K562 (cell line): ENCODE measurements around the gene GOLPH3. TPM values are rescaled to one million over a fixed set of nuclear protein-coding genes. Genes with fewer than 3 reads are reported as not detected.

Experiments used
- ATAC-seq: fragments of 200-7000 bp; cut with Tn5 transposase; 3 replicates; pipeline ENCODE4 v1.9.1; 2020; ENCODE audit warnings: moderate library complexity
- BruUV-seq: library from RNA; stranded (reverse); fragments of 400-500 nt; replicated peaks from 2 replicates; lab custom pipeline; 2021; lab: Mats Ljungman, UMichigan
- CTCF ChIA-PET: fragments of 300-600 bp; formaldehyde crosslinking; extraction: SDS; loops from one replicate; lab custom pipeline; 2021; ENCODE audit warnings: low intra/inter-chr PET ratio; lab: Yijun Ruan, JAX
- POLR2A ChIA-PET: fragments of 300-600, 350-650 bp; sonication (Branson Sonifier 250); formaldehyde crosslinking; extraction: SDS; loops from one replicate; lab custom pipeline; 2021; ENCODE audit warnings: antibody characterized with exemption, inconsistent platforms; lab: Yijun Ruan, JAX
- DNase-seq, 4 experiments: peaks; one replicate each; pipeline versions ENCODE4 v3.0.0 to v3.0.0-alpha.2; 2011 to 2018; ENCODE audit warnings: low spot score in 3 of 4, mixed read lengths in 3 of 4; ENCODE audit errors: extremely low read depth in 1 of 4
- FAIRE-seq: peaks from 2 replicates; lab custom pipeline; 2011; peaks lifted over from hg19 to GRCh38; lab: Jason Lieb, UNC
- H2AFZ ChIP-seq: 2 replicates; pipeline ENCODE4 v1.6.0; 2011; ENCODE audit warnings: low read depth, low read length, control low read depth, inconsistent platforms
- H3K27ac ChIP-seq: fragments of 200-600 bp; 3 replicates; pipeline ENCODE4 v1.8.0; 2011; ENCODE audit warnings: low read depth, mild to moderate bottlenecking, control low read depth, inconsistent platforms, low read length, moderate library complexity, mixed read lengths; ENCODE audit errors: extremely low read depth
- H3K27me3 ChIP-seq, 2 experiments: fragments of 300-600 bp in 1 of 2; 2 replicates in 1 of 2; 3 replicates in 1 of 2; pipeline versions ENCODE4 v1.6.0 to v1.8.0; 2011; ENCODE audit warnings: inconsistent platforms in 2 of 2, low read length in 2 of 2, mild to moderate bottlenecking in 1 of 2, mixed read lengths in 1 of 2, moderate library complexity in 1 of 2; ENCODE audit not compliant: control insufficient read depth in 2 of 2, insufficient read depth in 2 of 2
- H3K36me3 ChIP-seq: fragments of 300-600 bp; 3 replicates; pipeline ENCODE4 v1.8.0; 2011; ENCODE audit warnings: mild to moderate bottlenecking, low read length, inconsistent platforms; ENCODE audit not compliant: control insufficient read depth, insufficient read depth
- H3K4me1 ChIP-seq, 2 experiments: fragments of 200-600 bp in 1 of 2; replicated peaks in 1 of 2; 2 replicates in 1 of 2; 3 replicates in 1 of 2; pipeline versions ENCODE4 v1.5.1 to v1.8.0; 2011; ENCODE audit warnings: inconsistent platforms in 2 of 2, low read length in 2 of 2, mild to moderate bottlenecking in 1 of 2, mixed read lengths in 1 of 2, moderate library complexity in 1 of 2; ENCODE audit not compliant: control insufficient read depth in 2 of 2, insufficient read depth in 2 of 2
- H3K4me2 ChIP-seq: 2 replicates; pipeline ENCODE4 v1.6.1; 2011; ENCODE audit warnings: low read length, control low read depth, inconsistent platforms, mixed read lengths; ENCODE audit not compliant: insufficient read depth
- H3K4me3 ChIP-seq: fragments of 200-600 bp; sonication (generic), shearing (Covaris generic); 2 replicates; pipeline ENCODE4 v1.5.1; 2016; ENCODE audit warnings: control low read depth, inconsistent platforms
- H3K79me2 ChIP-seq: fragments of 200-600 bp; 3 replicates; pipeline ENCODE4 v1.8.0; 2011; ENCODE audit warnings: low read length, inconsistent platforms; ENCODE audit not compliant: control insufficient read depth, insufficient read depth
- H3K9ac ChIP-seq, 2 experiments: 2 replicates each; pipeline versions ENCODE4 v1.6.0 to v1.6.1; 2011; ENCODE audit warnings: low read depth in 2 of 2, low read length in 2 of 2, control low read depth in 1 of 2, inconsistent platforms in 1 of 2, mild to moderate bottlenecking in 1 of 2, mixed read lengths in 1 of 2; ENCODE audit not compliant: insufficient read depth in 1 of 2
- H3K9me1 ChIP-seq: one replicate; pipeline ENCODE4 v1.6.0; 2011; ENCODE audit warnings: inconsistent platforms, mild to moderate bottlenecking, low read length, moderate library complexity; ENCODE audit not compliant: control insufficient read depth, insufficient read depth
- H3K9me3 ChIP-seq: replicated peaks from 2 replicates; pipeline ENCODE4 v1.5.1; 2011; ENCODE audit warnings: low read depth, low read length, inconsistent platforms; ENCODE audit not compliant: control insufficient read depth, insufficient read depth
- H4K20me1 ChIP-seq: replicated peaks from 2 replicates; pipeline ENCODE4 v1.6.1; 2011; ENCODE audit warnings: low read length, inconsistent platforms, mixed read lengths; ENCODE audit not compliant: control insufficient read depth, insufficient read depth
- HDAC8 ChIP-seq: fragments of 450-650 bp; IDR thresholded peaks from 2 replicates; pipeline ENCODE4 v1.6.1; 2016; ENCODE audit warnings: mild to moderate bottlenecking, missing genetic modification characterization, moderate library complexity, missing compliant biosample characterization
- KDM4B ChIP-seq, 2 experiments: fragments of 450-650 bp in 1 of 2; sonication (generic) in 1 of 2; IDR thresholded peaks; 2 replicates each; pipeline ENCODE4 v1.6.1; 2016 to 2017; ENCODE audit warnings: borderline replicate concordance in 2 of 2, antibody characterized with exemption in 1 of 2, low read depth in 1 of 2, mild to moderate bottlenecking in 1 of 2
- MAFF ChIP-seq: IDR thresholded peaks from 2 replicates; pipeline ENCODE4 v1.6.1; 2012; ENCODE audit warnings: low read length, improper control_type of control experiment
- PRMT5 ChIP-seq: sonication (generic); formaldehyde crosslinking; IDR thresholded peaks from 2 replicates; pipeline ENCODE4 v1.5.0; 2020; ENCODE audit warnings: missing genetic modification reagents
- U2AF2 ChIP-seq: fragments of 200-400 bp; formaldehyde crosslinking; optimal IDR thresholded peaks from 2 replicates; pipeline ENCODE3; 2017; ENCODE audit warnings: low read depth, mild to moderate bottlenecking, low read length
- ZFPM2 ChIP-seq: fragments of 250-450 bp; sonication (Bioruptor Pico); IDR thresholded peaks from 2 replicates; pipeline ENCODE4 v1.5.1; 2022; ENCODE audit warnings: mild to moderate bottlenecking
- WGBS: fragments of 100-300 bp; shearing (Covaris generic); methylation state at CpG from one replicate; pipeline ENCODE4 v1.1.6; 2016; ENCODE audit warnings: low coverage, mixed read lengths; ENCODE audit not compliant: insufficient coverage; ENCODE audit errors: missing lambda C conversion rate; 5-methylcytosine and 5-hydroxymethylcytosine counted together
- in situ Hi-C: fragments of 300-500 bp; cut with MboI; formaldehyde crosslinking; loops from 4 replicates; pipeline ENCODE4 v1.15.0; 2018; ENCODE audit warnings: inconsistent platforms, mixed read lengths
- intact Hi-C: fragments of 100-400 bp; cut with micrococcal nuclease; formaldehyde crosslinking; loops from 2 replicates; pipeline ENCODE4 v1.14.2; 2022
- polyA plus RNA-seq, 8 experiments: library from polyadenylated mRNA; depleted of rRNA in 4 of 8; stranded (reverse) in 5 of 8; unstranded in 3 of 8; fragments of >200 nt; fragmentation: Nextera tagmentation in 2 of 8; fragmentation: Illumina TruSeq in 1 of 8; extraction: Ambion mirVana in 2 of 8; extraction: Trizol in 1 of 8; gene quantifications; 2 replicates each; pipeline versions ENCODE4 v1.2.1 to v1.2.3, GENCODE V29; 2011 to 2014; ENCODE audit warnings: inconsistent platforms in 1 of 8, missing spikeins in 1 of 8
- total RNA-seq, 7 experiments: library from RNA; depleted of rRNA in 6 of 7; stranded (reverse); fragments of >200 nt in 6 of 7; fragmentation: Illumina TruSeq in 2 of 7; extraction: Trizol in 2 of 7; gene quantifications; 2 replicates each; pipeline versions ENCODE4 v1.2.1 to v1.2.3, GENCODE V29; 2011 to 2021; ENCODE audit warnings: low replicate concordance in 1 of 7
- TF ChIP-seq, protein P1 (sequence below): fragments of 450-650 bp; formaldehyde crosslinking; IDR thresholded peaks from 2 replicates; pipeline ENCODE4 v1.4.0; 2020; ENCODE audit warnings: mild to moderate bottlenecking, moderate library complexity
- TF ChIP-seq, protein P2 (sequence below): fragments of 450-650 bp; IDR thresholded peaks from 2 replicates; pipeline ENCODE4 v1.6.1; 2016; ENCODE audit warnings: borderline replicate concordance

Gene GOLPH3
- total and polyA plus RNA-seq, 9 of the 15 experiments (the other 6 are each of a cell fraction or from before 2014, with no cell fraction given): 18.8 to 94.6 (median 55.1) TPM

GRCh38 chr5:32222723-32223470 is 48.8 kb upstream of the GOLPH3 start:
- Histone ChIP-seq H3K27ac (no peak overlapping the region), H3K79me2 (no peaks in the 10 kb centered on the region), H3K9me1 (no peaks in the 10 kb centered on the region), H2AFZ (no peak overlapping the region), H3K4me3 (no peak overlapping the region), H4K20me1 (no peaks in the 10 kb centered on the region), H3K9ac (no peak overlapping the region), H3K9me3 (no peaks in the 10 kb centered on the region), H3K27me3 (no peaks in the 10 kb centered on the region), H3K36me3 (no peaks in the 10 kb centered on the region), H3K4me2 (no peak overlapping the region), H3K4me1 (no peaks in the 10 kb centered on the region)
- no peak for ATAC-seq
- no peak for FAIRE-seq
- ChIA-PET POLR2A (no interaction called here), CTCF (no interaction called here)
- DNase-seq: no peak
- intact Hi-C loops (no loop called here), in situ Hi-C loops (loop anchor here (10.0 kb wide), 1 partner anchor 392 kb away; no protein-coding TSS in a partner anchor)
- no TSS peak for BruUV-seq
- WGBS: 48% methylated on average over 5 of the region's 5 CpGs
- no peak for TF ChIP-seq PRMT5 (CRISPR knock-in tag)
- TF ChIP-seq ZFPM2: no peak
- TF ChIP-seq MAFF: no peak
- TF ChIP-seq, protein P1, sequence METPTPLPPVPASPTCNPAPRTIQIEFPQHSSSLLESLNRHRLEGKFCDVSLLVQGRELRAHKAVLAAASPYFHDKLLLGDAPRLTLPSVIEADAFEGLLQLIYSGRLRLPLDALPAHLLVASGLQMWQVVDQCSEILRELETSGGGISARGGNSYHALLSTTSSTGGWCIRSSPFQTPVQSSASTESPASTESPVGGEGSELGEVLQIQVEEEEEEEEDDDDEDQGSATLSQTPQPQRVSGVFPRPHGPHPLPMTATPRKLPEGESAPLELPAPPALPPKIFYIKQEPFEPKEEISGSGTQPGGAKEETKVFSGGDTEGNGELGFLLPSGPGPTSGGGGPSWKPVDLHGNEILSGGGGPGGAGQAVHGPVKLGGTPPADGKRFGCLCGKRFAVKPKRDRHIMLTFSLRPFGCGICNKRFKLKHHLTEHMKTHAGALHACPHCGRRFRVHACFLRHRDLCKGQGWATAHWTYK (CRISPR knock-in tag): no peak
- no peak for TF ChIP-seq HDAC8 (tag)
- TF ChIP-seq, protein P2, sequence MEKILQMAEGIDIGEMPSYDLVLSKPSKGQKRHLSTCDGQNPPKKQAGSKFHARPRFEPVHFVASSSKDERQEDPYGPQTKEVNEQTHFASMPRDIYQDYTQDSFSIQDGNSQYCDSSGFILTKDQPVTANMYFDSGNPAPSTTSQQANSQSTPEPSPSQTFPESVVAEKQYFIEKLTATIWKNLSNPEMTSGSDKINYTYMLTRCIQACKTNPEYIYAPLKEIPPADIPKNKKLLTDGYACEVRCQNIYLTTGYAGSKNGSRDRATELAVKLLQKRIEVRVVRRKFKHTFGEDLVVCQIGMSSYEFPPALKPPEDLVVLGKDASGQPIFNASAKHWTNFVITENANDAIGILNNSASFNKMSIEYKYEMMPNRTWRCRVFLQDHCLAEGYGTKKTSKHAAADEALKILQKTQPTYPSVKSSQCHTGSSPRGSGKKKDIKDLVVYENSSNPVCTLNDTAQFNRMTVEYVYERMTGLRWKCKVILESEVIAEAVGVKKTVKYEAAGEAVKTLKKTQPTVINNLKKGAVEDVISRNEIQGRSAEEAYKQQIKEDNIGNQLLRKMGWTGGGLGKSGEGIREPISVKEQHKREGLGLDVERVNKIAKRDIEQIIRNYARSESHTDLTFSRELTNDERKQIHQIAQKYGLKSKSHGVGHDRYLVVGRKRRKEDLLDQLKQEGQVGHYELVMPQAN: no peak
- TF ChIP-seq KDM4B (IDR thresholded peaks at IDR 0.05; ENCODE audit: borderline replicate concordance in 2 of 2, low read depth in 1 of 2): no peak
- no peak for TF ChIP-seq U2AF2
